A673 (cell line): ENCODE results near the gene CLRN3.

ENCODE experiments used
- CTCF ChIP-seq: fragments of 300-800, 200-600 bp; sonication (generic); conservative IDR thresholded peaks from 2 replicates; pipeline ENCODE4 v1.5.1; 2017; ENCODE audit warnings: low read depth, mild to moderate bottlenecking, antibody characterized with exemption, low read length, moderate library complexity, mixed read lengths
- EZH2 ChIP-seq: fragments of 200-600 bp; sonication (generic); IDR thresholded peaks from 2 replicates; pipeline ENCODE4 v1.6.1; 2017; ENCODE audit warnings: borderline replicate concordance, low read depth, mild to moderate bottlenecking, mixed read lengths, antibody characterized with exemption, low read length; ENCODE audit not compliant: poor library complexity, severe bottlenecking

GRCh38 chr10:127830414-127830813, 62.3 kb downstream of the CLRN3 start:
- no peak for TF ChIP-seq CTCF
- TF ChIP-seq EZH2 = no peak
